NCI-H82 treated with DMSO at 0.1 percent for 48 hours (cell line): Measurements from ENCODE around the gene ADRB2.
"Not testable (repeated sequence)": the region's sequence is repeated elsewhere in the genome, so short reads cannot be mapped to it uniquely, and the experiment has no call there.

Experiments used
- DNase-seq: peaks from one replicate; lab custom pipeline; 2025; ENCODE audit not compliant: unreplicated experiment; lab: John Stamatoyannopoulos, UW

The ADRB2 gene

DNA sequence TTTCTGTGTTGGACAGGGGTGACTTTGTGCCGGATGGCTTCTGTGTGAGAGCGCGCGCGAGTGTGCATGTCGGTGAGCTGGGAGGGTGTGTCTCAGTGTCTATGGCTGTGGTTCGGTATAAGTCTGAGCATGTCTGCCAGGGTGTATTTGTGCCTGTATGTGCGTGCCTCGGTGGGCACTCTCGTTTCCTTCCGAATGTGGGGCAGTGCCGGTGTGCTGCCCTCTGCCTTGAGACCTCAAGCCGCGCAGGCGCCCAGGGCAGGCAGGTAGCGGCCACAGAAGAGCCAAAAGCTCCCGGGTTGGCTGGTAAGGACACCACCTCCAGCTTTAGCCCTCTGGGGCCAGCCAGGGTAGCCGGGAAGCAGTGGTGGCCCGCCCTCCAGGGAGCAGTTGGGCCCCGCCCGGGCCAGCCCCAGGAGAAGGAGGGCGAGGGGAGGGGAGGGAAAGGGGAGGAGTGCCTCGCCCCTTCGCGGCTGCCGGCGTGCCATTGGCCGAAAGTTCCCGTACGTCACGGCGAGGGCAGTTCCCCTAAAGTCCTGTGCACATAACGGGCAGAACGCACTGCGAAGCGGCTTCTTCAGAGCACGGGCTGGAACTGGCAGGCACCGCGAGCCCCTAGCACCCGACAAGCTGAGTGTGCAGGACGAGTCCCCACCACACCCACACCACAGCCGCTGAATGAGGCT, at the start of gene ADRB2:
ADRB2 (plus strand) TSS at position 559 of the 686 bp plus-strand sequence. CDS start 221 bp downstream, outside the sequence.
- peak; percentile 49 for DNase-seq

DNA sequence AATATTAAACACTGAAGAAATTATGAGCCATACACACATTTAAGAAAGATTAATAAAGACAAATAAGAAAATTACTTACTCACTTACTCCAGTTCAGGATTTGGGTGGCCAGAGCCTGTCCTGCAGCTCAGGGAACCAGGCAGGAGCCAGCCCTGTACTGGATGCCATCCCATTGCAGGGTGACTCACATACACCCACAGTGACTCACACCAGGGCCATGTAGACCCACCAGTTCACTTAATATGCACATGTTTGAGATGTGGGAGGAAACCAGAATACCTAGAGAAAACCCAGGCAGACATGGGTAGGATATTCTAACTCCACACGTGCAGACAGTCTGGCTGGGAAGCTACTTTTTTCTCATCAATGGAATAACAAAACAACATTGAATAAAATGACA, 49.6 kb upstream of the ADRB2 start:
- DNase-seq: no peak

DNA sequence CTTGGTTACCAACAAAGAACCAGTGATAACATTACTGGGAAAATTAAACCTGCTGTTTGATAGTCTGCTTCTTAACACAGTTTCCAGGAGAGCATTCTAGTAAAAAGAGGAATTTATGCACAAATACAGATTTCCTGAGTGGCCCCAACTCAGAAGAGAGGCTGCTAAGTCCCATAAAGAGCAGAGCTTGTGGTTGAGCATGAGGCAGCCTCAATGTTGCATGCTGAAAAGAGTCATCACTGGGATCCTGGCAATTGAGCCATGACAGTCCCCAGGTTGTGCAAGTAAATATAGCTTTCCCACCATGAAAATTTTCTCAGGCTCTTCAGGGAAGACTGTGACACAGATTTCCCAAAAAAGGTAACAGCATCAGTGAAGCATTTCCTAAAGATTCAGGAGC, 47.5 kb upstream of the ADRB2 start:
- DNase-seq: no peak

DNA sequence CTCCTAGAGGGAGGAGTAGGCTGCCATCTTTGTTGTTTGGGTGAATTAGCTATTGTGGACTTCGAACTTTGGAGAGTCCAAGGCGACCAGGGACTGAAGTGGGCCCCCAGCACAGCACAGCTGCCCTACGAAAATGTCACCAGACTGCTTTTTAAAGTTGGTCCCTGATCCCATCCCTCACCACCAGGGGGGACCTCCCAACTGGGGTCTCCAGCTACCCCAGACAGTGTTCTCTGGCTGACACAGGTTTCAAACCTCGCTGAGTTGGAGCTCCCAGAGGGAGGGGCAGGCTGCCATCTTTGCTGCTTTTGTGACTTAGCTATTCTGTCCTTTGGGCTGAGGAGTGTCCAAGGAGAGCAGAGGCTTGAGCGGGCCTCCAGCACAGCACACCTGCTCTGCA, 45.7 kb upstream of the ADRB2 start:
- DNase-seq: no peak

DNA sequence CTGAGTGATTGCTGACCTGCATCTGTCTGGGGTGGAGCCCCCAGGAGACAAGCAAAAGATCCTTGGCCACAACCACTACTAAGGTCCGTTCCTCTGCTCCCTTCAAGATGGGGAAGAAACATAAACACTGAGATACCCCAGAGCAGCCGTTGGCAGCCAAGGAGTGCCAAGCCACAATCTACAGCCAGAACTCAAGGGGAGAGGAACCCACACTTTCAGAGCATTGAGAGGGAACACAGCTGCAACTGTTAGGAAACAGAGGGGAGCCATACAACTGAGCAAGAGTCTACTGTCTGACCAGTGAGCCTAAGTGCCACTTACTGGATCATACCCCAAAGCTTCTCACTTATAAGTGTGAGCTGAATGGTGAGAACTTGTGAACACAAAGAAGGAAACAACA, 44.6 kb upstream of the ADRB2 start:
- DNase-seq: no peak

DNA sequence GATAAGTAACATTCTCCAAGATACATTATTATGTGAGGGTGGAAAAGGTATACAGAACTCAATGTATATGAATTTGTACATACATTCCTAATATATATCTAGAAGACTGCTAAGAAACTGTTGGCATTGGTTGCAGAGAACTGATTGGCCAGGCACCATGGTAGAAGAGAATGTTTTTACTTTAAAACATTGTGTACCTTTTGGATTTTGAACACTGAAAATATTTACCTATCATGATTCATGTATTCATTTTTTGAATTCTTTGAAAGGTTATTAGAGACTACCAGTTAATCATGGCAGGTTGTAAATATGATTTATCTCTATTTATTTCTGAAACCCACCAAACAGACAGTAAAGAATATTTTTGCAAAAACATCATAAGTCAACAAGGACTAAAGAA, 41.2 kb upstream of the ADRB2 start:
- no peak for DNase-seq

DNA sequence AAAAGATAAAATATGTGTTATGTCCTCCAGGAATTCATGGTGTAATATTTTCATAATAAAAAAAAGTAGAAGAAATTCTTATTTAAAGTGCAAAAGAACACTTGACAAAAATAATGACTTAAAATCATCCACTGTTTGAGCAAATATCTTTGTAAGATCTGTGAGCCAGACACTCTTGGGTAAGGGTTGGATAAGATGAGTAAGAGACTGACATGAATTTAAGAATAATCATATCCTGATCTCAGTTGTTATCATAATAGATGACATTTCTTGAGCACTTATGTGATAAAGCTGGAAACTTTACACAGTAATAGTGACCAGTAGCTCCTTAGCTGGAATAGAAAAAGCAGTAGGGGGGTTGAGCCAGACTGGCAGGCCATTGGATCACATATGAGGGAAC, 40.0 kb upstream of the ADRB2 start:
- no peak for DNase-seq

DNA sequence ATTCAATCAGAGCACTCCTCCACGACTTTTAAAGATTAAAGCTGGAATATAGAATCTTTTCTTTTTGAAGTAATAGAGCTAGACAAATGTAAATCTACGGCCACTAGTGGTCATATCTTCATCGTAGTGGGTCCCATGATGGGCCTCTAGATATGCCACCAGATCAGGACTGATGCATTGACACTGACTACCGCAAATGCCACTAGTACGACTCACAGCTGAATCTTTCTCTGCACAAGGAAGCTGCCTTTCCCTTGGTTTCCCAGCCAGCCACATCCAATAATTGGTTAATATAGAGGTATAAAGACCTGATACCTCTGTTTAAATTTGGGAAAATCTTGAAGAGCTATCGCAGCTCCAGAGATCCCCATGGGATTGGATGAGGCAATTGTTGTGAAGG, 37.8 kb upstream of the ADRB2 start:
- no peak for DNase-seq

DNA sequence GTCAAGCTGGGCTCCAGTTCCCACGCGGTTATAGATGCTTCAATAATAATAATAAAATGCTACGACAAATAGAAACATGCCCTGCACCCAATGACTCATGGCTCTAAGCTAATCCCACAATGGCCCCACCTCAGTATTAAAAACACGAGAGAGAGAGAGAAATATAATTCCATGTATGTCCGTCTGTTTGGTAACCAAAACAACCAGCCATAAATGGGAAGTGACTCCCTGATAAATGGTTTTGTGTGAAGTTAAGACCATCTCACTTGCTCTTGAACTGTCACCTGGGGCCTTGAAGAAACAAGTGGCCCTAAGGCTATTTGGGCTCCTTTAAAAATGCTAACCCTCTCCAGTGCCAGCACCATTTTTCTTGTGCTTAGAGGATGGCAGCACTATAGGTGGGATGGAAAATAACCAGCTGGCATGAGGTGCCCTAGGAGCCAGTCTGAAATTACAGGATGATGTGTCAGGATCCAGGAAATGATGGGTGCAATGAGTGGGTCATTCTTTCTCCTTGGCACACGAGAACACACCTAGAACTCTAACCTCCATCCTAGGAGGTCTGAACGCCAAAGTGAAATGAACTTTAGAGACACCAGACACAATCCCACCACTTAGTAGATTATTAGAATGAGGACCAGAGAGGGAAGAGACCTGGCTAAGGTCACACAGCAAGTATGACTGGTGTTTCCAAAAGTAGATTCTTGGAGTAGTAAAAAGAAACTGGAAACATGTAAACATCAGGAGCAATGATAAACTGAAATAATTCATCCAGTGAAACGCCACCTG, 35.7 kb upstream of the ADRB2 start:
- DNase-seq: no peak

DNA sequence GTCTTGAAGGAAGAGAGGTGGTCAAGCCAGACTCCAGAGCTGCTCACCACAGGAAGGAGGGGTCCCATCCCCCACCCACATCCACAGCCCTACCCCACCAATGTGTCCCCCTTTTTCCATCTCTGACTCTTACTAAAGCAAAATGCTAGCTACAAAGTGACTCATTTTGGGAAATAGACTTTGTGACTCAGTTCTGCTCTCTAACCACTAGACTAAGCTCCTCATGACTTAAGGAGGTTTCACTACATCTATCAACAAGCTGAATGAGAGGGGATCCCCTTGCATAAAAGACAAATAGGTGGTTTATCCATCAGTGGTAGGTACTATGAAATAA, 35.1 kb upstream of the ADRB2 start:
- no peak for DNase-seq

DNA sequence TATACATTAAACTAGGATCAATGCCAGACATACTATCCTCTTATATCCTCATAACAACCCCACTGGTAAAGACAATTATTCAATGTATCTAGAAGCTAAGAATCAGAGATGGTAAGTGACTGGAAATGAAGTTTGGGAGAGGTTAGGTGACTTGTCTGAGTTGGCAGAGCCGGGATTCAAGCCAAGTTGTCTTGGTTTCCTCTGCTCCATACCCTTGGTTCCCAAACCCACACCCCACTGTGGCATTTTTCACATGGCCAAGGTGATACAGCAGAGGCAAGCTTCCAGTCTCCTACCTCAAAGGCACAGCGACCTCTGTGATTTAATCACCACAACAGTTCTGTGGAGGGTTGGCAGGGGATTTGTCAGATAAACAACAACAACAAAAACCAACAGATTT, 34.7 kb upstream of the ADRB2 start:
- no peak for DNase-seq

DNA sequence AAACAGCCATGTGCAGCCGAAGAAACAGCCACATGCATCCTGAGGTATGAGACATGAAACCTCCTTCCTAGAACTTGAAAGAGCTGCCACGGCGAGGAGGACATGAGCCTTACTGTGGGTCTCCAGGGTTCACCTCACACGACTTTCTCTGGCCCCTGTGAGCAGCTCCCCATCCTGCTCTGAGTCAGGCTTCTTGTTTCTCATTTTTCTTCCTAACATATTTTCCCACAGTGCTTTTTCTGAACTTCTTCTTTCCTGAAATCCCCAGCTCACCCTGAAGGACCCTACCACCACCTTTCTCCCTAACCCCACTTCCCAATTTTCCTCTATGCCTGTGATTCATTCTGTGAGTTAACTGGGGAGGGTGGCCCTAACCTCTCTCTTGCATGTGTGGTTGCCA, 33.7 kb upstream of the ADRB2 start:
- DNase-seq: no peak

DNA sequence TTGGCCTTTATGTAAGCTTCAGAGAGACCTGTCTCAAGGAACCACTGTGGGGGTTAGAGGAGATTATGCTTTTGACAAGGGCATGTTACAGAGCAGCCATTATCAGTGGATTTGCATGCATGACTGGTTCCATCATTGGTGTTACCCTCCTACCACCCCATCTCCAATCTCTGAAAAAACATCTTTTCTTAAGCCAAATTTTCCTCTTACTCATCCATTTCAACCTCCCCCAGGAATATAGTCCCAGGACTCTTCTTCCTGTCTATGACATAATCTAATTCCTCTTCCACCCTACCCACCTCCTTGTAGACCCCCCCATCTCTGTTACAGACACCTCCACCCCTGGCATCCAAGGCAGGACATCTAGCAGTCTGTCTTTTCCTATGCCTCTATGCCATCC, 33.1 kb upstream of the ADRB2 start:
- DNase-seq: no peak

DNA sequence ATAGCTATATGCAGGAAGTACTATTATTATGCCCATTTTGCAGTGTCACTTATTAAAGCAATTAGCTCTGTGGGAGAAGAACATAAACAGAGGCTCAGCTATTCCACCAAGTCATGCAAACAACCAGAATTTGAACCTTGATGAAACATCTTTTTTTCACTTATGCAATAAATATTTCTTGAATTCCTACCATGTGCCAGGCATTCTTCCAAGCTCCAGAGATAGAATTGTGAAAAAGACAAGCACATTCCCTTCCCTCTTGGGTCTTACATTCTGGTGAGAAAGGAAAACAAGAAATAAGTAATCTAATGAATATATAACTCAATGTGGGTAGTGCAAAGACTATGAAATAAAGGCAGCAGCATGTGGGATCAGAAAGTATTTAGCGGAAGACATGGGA, 32.1 kb upstream of the ADRB2 start:
- DNase-seq: no peak

DNA sequence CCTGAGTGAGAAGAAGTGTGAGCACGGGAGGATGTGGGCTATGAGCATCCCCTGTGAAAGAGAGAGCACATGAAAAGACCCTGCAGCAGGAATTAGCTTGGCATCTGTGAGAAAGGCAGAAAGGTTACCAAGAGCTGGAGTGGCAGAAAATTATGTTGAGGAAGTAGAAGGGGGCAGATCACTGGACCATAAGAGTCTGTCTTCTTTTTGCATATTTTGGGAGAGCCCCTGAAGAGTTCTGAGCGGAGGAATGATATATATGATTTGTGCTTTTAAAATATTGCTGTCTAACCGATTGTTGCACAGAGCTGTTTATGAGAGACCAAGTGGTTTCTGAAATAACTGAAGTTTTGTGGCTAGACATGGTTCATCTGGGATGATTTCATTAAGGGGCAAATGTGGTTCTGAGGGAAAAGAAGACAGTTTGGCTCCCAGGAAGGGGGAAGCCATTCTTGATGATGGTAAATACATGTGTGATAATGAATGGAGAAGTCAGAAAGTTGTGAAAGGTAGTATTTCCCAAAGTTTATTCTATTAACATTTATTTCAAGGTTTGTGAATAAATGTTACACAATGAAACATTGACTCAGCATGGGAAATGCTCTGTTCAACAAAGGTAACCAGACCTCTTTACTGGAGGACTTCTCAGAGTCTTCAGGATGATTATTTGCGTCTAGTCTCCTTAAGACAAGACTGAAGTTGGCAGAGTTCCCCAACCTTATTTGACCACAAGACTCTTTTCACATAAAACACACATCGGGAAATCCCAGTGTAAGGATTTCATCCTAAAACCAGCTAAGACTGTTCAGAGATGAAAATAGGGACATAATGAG, 31.5 kb upstream of the ADRB2 start:
- DNase-seq: no peak

DNA sequence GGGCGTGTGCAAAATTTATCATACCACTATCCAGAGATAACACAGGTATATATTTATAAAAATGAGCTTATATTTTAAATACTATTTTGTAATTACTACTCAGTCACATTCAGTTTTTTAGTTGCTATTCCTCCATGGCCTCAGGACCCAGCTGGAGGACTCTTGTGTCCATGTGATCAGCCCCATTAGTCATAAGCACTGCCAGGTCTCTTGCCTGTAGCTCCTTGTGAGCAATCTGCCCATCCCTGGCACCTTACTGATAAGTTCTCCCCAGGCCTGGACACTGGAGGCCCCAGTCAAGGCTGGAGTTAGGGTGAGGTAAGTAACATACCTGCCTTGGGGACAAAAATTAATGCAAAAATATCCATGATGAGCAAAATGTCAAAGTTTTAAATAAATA, 29.5 kb upstream of the ADRB2 start:
- DNase-seq: no peak

DNA sequence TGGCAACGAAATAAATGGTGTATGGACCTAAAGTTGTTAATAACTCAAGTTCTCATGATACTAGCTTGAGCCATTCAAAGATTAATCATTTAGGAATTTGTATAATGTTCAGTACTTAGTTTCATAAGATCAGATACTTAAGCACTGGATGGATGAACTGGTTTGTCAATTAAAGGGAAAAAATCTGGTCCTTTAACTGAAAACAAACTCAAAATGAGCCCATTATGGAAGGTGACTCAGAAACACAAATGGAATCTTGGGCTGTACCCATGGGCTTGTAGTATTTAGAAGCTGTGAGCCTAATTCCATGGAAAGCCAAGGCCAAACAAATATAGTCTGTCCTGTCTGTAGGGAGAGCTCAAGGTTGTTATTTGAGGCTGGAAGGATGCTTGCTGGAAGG, 27.6 kb upstream of the ADRB2 start:
- no peak for DNase-seq

DNA sequence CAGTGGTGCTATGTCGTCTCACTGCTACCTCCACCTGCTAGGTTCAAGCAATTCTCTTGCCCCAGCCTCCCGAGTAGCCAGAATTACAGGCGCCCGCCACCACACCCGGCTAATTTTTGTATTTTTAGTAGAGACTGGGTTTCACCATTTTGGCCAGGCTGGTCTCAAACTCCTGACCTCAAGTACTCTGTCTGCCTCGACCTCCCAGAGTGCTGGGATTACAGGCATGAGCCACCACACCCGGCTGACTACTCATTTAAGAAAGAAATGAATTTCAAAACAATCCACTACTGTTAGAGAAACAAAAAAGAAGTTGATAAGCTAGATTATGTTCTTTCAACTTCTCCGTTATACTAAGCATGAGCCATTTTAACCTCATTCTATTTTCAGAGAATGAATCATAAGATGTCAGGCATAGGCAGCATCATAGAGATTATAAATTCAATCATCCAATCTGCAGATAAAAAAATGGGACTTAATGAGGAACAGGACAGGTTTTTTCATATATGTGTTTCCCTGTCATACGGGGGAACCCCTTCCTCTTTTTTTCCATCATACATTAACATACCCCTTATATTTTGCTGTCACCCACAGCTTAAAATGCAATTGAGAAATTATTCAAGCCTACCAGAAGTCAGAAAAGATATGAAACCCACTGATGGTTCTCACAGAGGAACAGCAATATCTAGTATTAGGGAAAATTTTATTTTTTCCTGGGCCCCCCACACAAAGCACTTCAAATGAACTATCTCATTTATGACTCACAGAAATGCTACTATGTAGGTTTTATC, 26.5 kb upstream of the ADRB2 start:
- no peak for DNase-seq

DNA sequence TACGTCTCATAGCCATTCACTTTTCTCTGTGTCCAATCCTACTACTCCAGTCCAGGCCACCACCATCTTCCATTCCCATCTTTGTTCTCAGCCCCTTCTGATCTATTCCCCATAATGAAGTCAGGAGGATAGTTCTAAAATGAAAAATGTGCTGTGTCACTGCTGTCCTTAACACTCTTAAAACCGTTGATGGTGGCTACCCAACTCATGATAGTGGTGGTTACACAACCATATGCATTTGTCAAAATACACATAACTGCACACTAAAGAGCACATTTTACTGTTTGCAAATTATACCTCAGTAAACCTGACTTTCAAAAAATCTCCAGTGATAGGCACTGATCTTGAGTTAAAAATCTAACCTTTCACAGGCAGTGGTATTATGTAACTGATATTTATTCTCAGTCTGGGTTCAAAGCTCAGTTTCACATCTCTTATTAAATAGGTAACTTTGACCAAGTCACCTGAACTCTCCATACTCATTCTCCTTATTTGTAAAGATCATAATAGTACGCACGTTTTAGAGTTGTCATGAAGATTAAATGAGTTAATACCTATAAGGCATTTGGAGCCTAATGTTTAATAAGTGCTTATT, 24.6 kb upstream of the ADRB2 start:
- DNase-seq: no peak

DNA sequence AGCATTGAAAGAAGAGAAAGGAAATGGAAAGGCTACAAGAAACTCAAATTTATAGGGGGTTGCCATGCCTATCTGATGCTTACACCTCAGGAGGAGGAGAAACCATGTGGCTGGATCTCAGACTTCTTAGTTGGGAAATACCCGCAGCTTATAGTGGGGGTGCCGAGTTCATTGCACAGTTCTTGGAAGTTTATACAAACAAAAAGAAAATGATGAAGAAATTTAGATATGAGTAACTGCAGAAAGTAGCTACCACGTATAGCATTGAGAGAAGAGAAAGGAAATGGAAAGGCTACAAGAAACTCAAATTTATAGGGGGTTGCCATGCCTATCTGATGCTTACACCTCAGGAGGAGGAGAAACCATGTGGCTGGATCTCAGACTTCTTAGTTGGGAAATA, 23.0 kb upstream of the ADRB2 start:
- DNase-seq: not testable (repeated sequence)

DNA sequence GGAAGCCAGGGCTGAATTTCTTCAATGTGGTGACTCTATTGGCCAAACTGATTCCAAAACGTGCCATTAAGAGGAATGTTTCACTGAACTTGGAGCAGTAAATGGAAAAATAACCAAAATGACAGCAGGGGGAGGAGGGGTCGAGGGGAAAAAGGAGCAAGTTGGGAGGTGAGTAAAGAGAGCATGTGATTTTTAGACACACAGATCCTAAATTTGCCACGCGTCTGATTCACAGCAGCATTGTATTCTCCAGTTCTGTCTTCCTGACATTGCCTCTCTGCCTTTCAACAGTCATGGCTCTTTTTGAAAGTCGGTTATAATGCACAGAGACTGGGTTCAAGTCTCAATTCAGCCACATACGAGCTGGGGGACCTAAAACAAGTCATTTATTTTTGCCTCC, 22.0 kb upstream of the ADRB2 start:
- DNase-seq: no peak
